Spleen (tissue), 7 donors: ENCODE data around the gene ROR1.

ENCODE experiments used
- POLR2A ChIP-seq, 3 donors: fragments of 450-650 bp; IDR thresholded peaks; one replicate each; pipeline ENCODE4 v1.5.1; 2017; ENCODE audit warnings: antibody characterized with exemption in 3 of 3, mild to moderate bottlenecking in 1 of 3
- TF ChIP-seq, protein P1 (sequence below), 11 experiments: fragments of 200-600 bp in 7 of 11; fragments of 450-650 bp in 4 of 11; sonication (generic) in 4 of 11; IDR thresholded peaks in 8 of 11; conservative IDR thresholded peaks in 3 of 11; 1 replicate in 7 of 11; 2 replicates in 4 of 11; pipeline versions ENCODE4 v1.4.0 to v1.8.0; 2016 to 2021; ENCODE audit warnings: antibody characterized with exemption in 11 of 11, inconsistent platforms in 4 of 11, mild to moderate bottlenecking in 1 of 11
- donor health status: DM: no; HTN: no; CAD: no; lungs with moderate emphysema.
- donor health status: DM: no; HTN: no; CAD: no.
- donor health status: DM: no; HTN: no; CAD: no.

GRCh38 chr1:63991685-63992084 lies 217.9 kb downstream of the ROR1 start:
- TF ChIP-seq, protein P1, sequence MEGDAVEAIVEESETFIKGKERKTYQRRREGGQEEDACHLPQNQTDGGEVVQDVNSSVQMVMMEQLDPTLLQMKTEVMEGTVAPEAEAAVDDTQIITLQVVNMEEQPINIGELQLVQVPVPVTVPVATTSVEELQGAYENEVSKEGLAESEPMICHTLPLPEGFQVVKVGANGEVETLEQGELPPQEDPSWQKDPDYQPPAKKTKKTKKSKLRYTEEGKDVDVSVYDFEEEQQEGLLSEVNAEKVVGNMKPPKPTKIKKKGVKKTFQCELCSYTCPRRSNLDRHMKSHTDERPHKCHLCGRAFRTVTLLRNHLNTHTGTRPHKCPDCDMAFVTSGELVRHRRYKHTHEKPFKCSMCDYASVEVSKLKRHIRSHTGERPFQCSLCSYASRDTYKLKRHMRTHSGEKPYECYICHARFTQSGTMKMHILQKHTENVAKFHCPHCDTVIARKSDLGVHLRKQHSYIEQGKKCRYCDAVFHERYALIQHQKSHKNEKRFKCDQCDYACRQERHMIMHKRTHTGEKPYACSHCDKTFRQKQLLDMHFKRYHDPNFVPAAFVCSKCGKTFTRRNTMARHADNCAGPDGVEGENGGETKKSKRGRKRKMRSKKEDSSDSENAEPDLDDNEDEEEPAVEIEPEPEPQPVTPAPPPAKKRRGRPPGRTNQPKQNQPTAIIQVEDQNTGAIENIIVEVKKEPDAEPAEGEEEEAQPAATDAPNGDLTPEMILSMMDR (IDR thresholded peaks at IDR 0.05 in 8 of 11, conservative IDR thresholded peaks at IDR 0.05 in 3 of 11), result no peak
- TF ChIP-seq POLR2A (IDR thresholded peaks at IDR 0.05), result no peak
